Activated naive CD8-positive, alpha-beta T cell treated with anti-CD3 and anti-CD28 coated beads, Interleukin-2, amount 50 U/mL, for 24 hours (primary cell): ENCODE results near the gene IGDCC3.

ENCODE experiments used
- ATAC-seq: fragments of 150-1000 bp; cut with Tn5 transposase; one replicate; pipeline ENCODE4 v1.10.0; 2021
- DNase-seq: peaks from one replicate; pipeline ENCODE4 v3.0.0; 2021
- H3K27ac Mint-ChIP-seq: one replicate; pipeline ENCODE4 v1.8.0; 2021; ENCODE audit warnings: mild to moderate bottlenecking, mixed read lengths
- H3K27me3 Mint-ChIP-seq: one replicate; pipeline ENCODE4 v1.8.0; 2021; ENCODE audit warnings: mixed read lengths
- H3K36me3 Mint-ChIP-seq: one replicate; pipeline ENCODE4 v1.8.0; 2021; ENCODE audit warnings: low read depth, mixed read lengths
- H3K4me1 Mint-ChIP-seq: one replicate; pipeline ENCODE4 v1.8.0; 2021; ENCODE audit warnings: mixed read lengths
- H3K4me3 Mint-ChIP-seq: one replicate; pipeline ENCODE4 v1.8.0; 2021; ENCODE audit warnings: mild to moderate bottlenecking, moderate library complexity, mixed read lengths
- H3K9me3 Mint-ChIP-seq: one replicate; pipeline ENCODE4 v1.8.0; 2021; ENCODE audit warnings: mixed read lengths

IGDCC3 gene

DNA sequence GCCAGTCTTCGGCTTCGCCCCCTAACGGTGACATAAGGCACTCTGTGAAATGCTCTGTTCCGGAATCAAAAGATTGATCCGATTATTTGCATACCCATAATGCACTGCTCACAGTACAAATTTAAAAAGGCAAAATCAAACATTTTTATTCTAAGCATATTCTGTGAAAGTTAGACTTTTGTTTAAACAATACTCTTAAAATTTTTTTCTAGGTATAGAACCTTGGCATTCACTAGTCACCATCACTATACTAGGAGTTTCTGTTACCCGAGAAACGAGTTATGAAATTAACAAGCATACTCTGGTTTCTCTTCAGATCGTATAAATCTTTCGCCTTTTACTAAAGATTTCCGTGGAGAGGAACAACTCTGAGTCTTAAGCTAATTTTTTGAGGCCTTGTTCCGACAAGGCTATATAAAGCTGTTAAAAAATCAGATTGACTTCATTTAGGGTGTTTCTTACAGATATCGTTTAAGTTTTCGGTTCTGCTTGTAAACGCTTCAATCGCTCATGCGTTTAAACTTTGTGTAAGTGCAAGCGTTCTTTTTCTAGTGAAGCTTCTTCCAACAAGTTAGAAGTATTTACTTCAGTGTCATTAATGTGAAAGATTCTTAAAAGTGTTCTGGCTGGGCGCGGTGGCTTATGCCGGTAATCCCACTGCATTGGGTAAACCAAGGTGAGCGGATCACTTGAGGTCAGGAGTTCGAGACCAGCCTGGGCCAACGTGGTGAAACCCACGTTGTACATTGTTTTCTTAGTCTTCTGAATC, 73.2 kb downstream of the IGDCC3 start, which contains the start of gene RNU5B-1:
Gene RNU5B-1, plus strand, starts transcription at position 297 of the 769 bp plus-strand sequence.
- Mint-ChIP-seq H3K4me3 (peak within 1 kb of the TSS; percentile 90), H3K27ac (peak within 1 kb of the TSS; percentile 99), H3K4me1 (peaks cover 38% of the 10 kb centered on the region), H3K27me3 (peaks cover 4% of the 10 kb centered on the region), H3K36me3 (no peaks in the 10 kb centered on the region), H3K9me3 (no peaks in the 10 kb centered on the region)
- ATAC-seq (peak; percentile 80), DNase-seq (peak; percentile 83)

DNA sequence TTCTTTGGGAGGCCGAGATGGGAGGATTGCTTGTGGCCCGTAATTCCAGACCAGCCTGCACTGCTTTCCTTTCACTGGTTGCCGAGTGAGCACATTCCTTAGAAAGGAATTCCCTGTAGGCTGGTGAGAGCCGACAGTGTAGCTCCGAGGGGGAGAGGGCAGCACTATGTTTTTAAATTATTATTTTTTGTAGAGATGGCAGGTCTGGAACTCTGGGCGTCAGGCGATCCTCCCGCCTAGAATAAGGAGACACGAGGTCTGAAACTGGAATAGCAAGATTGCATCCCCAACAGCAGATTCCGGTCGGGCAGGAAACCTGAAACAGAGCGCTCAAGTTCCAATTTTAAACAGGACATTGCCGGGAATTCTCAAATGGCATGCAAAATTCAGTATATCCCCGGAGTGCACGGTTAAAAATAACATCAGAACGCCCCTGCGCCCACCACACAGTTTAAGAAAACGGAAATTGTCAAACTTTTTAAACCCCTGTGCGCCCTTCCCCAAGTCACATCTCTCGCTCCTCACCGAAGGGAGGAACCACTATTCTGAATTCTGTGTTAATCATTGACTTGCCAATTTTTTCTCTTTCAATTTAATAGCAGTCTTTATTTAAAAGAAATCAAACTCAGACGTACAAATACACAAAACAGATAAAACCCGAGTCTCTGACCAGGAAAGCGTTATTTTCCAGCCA, 74.0 kb downstream of the IGDCC3 start:
- peak; percentile 29 for DNase-seq
- H3K9me3 Mint-ChIP-seq = no peaks in the 10 kb centered on the region
- H3K27ac Mint-ChIP-seq = peak overlapping the region; percentile 99

DNA sequence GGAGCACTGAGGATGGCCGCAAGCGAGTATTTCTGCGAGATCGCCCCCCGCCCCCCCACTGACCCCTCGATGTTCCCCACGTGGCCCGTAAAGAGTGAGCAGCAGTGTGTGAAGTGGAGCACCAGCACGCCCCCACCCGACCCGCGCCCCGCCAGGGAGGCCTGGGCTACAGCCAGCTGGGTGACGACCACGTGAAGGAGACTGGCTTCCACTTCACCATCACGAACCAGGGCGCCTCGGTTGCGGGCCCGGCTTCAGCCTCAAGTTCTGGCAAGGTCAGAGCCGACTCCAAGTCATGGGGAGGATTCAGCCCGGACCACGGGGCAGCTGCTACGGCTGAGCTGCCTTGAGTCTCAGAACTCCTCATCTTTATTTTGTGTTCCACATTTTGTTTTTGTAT, 75.7 kb downstream of the IGDCC3 start:
- ATAC-seq (no peak), DNase-seq (no peak)
- Mint-ChIP-seq H3K9me3 (no peaks in the 10 kb centered on the region), H3K36me3 (no peaks in the 10 kb centered on the region), H3K4me3 (no peak overlapping the region), H3K27me3 (peaks cover 4% of the 10 kb centered on the region), H3K4me1 (peaks cover 59% of the 10 kb centered on the region), H3K27ac (no peak overlapping the region)

More for the DNA sequence above, 74.0 kb downstream of the IGDCC3 start:
- ATAC-seq = no peak
- Mint-ChIP-seq H3K4me3 (peak overlapping the region; percentile 90), H3K27me3 (peaks cover 4% of the 10 kb centered on the region), H3K36me3 (no peaks in the 10 kb centered on the region), H3K4me1 (peaks cover 41% of the 10 kb centered on the region)

DNA sequence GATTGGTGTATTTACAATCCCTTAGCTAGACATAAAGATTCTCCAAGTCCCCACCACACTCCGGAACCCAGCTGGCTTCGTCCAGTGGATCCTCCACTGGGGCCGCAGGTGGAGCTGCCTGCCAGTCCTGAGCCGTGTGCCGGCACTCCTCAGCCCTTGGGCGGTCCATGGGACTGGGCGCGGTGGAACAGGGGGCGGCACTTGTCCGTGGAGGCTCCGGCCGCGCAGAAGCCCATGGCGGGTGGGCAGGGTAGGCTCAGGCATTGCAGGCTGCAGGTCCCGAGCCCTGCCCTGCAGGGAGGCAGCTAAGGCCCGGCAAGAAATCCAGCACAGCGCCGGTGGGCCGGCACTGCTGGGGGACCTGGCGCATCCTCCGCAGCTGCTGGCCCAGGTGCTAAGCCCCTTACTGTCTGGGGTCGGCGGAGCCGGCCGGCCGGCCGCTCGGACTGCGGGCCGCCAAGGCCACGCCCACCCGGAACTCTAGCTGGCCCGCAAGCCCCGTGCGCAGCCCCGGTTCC, 76.8 kb downstream of the IGDCC3 start:
- Mint-ChIP-seq H3K4me1 (peaks cover 61% of the 10 kb centered on the region), H3K36me3 (no peaks in the 10 kb centered on the region), H3K4me3 (no peak overlapping the region), H3K27me3 (peaks cover 4% of the 10 kb centered on the region), H3K27ac (no peak overlapping the region), H3K9me3 (no peaks in the 10 kb centered on the region)
- ATAC-seq (no peak), DNase-seq (no peak)

DNA sequence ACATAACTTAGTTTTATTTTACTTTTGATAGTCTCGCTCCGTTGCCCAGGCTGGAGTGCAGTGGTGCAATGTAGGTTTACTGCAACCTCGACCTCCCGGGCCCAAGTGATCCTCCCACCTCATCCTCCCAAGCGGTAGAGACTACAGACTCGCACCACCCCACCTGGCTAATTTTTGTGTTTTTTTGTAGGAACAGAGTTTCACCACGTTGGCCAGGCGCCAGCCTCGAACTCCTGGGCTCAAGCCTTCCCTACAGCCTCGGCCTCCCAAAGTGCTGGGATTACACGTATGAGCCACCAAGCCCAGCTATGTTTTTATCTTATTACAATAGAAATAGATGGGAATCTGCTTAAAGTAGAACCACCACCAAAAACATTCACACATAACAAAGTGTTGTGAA, 79.1 kb downstream of the IGDCC3 start:
- Mint-ChIP-seq H3K4me3 (peak overlapping the region; percentile 77), H3K9me3 (no peaks in the 10 kb centered on the region), H3K27ac (peak overlapping the region; percentile 57), H3K36me3 (no peaks in the 10 kb centered on the region), H3K27me3 (no peaks in the 10 kb centered on the region), H3K4me1 (peaks cover 49% of the 10 kb centered on the region)
- ATAC-seq (no peak), DNase-seq (no peak)

DNA sequence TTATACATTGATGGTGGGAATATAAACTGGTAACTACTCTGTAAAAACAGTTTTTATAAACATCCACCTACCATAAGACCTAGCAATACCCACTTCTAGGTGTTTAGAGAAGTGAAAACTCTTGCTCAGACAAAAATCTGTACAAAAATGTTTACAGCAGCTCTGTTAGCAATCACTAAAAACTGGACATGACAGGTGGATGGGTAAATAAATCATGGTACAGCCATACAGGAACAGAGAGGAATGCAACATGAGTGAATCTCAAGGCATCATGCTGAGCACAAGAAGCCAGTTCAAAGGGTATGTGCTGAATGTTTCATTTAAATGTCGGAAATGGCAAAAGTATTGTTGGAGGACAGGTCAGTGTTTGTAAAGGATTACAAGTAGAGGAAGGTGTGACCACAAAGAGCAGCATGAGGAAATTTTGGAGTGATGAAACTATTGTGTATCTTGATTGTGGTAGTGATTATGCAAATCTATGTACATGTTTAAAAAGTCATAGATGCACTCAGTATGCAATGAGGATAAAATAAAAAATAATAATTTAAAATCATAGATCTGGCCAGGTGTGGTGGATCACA, 84.8 kb downstream of the IGDCC3 start:
- no peak for DNase-seq
- H3K4me1 Mint-ChIP-seq = peaks cover 31% of the 10 kb centered on the region
- H3K9me3 Mint-ChIP-seq = no peaks in the 10 kb centered on the region
- H3K4me3 Mint-ChIP-seq = no peak overlapping the region
- no peaks in the 10 kb centered on the region for H3K27me3 Mint-ChIP-seq
- H3K27ac Mint-ChIP-seq = no peak overlapping the region
- no peak for ATAC-seq
- H3K36me3 Mint-ChIP-seq = no peaks in the 10 kb centered on the region

DNA sequence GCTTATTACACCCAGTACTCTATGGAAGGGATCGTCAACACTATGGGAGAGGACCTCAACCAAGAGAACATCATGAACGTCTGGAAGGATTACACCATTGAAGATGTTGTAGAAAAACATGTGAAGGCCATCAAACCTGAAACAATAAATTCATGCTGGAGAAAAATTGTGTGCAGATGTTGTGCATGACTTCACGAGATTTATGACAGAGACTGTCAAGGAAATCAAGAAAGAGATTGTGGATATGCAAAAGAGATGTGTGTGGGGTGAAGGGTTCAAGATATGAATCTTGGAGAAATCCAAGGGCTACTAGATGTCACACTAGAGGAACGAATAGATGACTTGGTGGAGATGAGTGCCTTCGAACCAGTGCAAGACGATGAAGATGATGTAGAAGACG, 87.6 kb downstream of the IGDCC3 start:
- ATAC-seq = no peak
- Mint-ChIP-seq H3K36me3 (no peaks in the 10 kb centered on the region), H3K27me3 (no peaks in the 10 kb centered on the region), H3K27ac (no peak overlapping the region), H3K9me3 (no peaks in the 10 kb centered on the region), H3K4me1 (peaks cover 27% of the 10 kb centered on the region), H3K4me3 (no peak overlapping the region)
- no peak for DNase-seq

DNA sequence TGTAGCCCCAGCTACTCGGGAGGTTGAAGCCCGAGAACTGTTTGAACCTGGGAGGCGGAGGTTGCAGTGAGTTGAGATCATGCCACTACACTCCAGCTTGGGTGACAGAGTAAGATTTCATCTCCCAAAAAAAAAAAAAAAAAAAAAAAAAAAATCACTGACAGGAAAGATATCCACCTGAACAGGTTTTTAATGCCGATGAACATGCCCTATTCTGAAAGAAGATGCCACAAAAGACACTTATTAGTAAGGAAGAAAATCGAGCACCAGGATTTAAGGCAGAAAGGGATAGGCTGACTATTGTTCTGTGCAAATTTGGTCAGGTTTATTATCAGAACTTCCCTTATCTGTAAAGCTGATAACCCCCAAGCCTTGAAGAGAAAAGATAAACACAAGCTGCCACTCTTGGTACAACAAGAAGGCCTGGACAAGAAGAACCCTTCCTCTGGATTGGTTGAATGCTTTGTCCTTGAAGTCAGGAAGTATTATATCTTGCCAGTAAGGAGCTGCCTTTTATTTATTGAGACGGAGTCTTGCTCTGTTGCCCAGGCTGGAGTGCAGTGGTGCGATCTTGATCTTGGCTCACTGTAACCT, 88.4 kb downstream of the IGDCC3 start:
- no peaks in the 10 kb centered on the region for H3K27me3 Mint-ChIP-seq
- no peak overlapping the region for H3K4me3 Mint-ChIP-seq
- H3K36me3 Mint-ChIP-seq = no peaks in the 10 kb centered on the region
- DNase-seq = no peak
- H3K4me1 Mint-ChIP-seq = peaks cover 28% of the 10 kb centered on the region
- ATAC-seq = no peak
- no peaks in the 10 kb centered on the region for H3K9me3 Mint-ChIP-seq
- no peak overlapping the region for H3K27ac Mint-ChIP-seq

DNA sequence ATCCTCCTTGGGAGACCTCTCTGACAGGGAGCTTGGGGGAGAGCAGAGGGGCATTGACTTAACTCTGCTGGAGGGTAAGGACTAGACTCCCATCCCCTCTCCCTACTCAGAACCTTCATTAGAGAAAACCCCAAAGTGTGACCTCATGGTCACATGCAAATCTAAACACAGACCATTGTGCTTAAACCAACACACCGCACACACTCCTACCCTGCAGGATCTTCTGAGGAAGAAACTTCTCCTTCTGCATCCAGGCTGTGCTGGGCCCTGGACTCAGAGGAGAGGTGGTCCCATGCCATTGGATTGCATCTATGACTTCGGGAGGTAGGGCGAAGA, 90.3 kb downstream of the IGDCC3 start:
- Mint-ChIP-seq H3K4me1 (peaks cover 28% of the 10 kb centered on the region), H3K9me3 (no peaks in the 10 kb centered on the region), H3K27ac (peak overlapping the region; percentile 82), H3K4me3 (peak overlapping the region; percentile 85), H3K36me3 (peaks cover 3% of the 10 kb centered on the region), H3K27me3 (no peaks in the 10 kb centered on the region)
- ATAC-seq = no peak
- DNase-seq = no peak

DNA sequence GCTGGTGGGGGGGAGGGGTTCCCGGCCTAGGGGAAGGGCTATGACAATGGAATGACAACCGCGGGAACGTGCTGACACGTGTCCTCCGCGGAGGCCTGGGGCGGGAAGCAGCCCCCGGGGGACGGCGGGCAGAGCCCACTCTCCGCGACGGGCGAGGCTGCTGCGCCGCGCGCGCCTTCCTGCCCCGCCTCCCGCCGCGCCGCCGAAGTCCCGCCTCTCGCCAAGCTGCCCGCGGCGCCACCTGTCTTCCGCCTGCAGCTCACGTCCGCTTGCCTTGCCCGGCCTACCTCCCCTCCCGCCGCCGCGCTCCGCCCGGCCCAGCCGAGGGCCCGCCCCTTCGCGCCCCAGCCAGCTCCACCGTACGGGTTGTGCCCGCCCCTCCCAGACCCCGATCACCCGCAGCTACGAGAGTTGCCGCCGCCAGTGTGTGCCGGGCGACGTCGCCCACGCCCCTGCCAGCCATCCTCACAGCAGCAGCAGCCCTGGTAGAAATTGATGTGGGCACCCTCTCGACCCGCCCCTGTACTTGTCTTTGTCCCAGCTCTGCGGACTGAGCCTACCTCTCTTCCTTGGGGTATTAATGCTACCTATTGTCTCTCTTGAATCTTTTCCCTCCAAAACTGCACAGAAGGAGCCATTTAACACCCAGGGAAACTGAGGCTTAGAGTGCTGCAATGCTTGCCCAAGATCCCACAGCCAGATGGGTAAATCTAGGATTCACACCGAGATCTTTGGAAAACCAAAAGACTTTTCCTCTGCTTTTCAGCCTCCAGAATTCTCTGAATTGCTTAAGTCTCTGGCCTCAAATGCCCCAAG, 90.9 kb downstream of the IGDCC3 start, which contains the start of gene PARP16:
Gene PARP16, minus strand, starts transcription at position 180 of the 816 bp plus-strand sequence. CDS start 457 bp downstream, outside the sequence.
- H3K36me3 Mint-ChIP-seq = peaks cover 7% of the 10 kb centered on the region
- DNase-seq = peak; percentile 95
- peak within 1 kb of the TSS; percentile 82 for H3K27ac Mint-ChIP-seq
- H3K4me3 Mint-ChIP-seq = peak within 1 kb of the TSS; percentile 85
- no peaks in the 10 kb centered on the region for H3K9me3 Mint-ChIP-seq
- no peaks in the 10 kb centered on the region for H3K27me3 Mint-ChIP-seq
- ATAC-seq = peak; percentile 97
- H3K4me1 Mint-ChIP-seq = peaks cover 27% of the 10 kb centered on the region

DNA sequence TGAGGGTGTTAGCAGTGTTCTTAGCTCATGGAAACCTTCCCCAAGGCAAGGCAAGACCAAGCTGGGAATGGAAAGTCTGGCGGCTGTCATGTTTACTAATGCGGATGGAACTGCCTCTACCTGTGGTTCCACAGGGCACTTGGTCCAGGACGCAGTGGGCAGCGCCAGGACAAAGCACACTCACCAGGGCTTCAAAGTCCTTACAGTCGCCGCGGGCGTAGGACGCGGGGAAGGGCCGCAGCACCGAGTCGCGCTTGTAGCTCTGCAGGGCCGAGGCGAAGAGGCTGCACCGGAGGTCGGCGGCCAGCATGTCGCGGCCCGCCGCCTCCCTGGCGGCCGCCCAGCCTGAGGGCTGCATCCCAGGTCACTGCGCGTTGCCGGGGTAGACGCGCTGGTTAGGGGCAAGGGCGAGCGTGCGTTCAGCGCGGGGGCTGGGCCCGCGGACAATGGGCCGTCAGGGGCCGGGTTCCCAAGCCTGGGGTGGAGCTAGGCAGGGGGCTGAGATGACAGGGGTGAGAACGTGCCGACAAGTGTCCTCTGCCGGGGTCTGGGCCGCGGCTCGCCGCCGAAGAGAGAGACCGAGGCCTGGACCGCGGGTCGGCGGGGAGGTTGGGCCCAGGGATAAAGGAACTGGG, 91.6 kb downstream of the IGDCC3 start:
- peak; percentile 28 for DNase-seq
- ATAC-seq = no peak
- H3K27ac Mint-ChIP-seq = peak overlapping the region; percentile 73
- H3K4me1 Mint-ChIP-seq = peaks cover 27% of the 10 kb centered on the region
- H3K9me3 Mint-ChIP-seq = no peaks in the 10 kb centered on the region
- H3K36me3 Mint-ChIP-seq = peaks cover 7% of the 10 kb centered on the region
- peak overlapping the region; percentile 85 for H3K4me3 Mint-ChIP-seq
- no peaks in the 10 kb centered on the region for H3K27me3 Mint-ChIP-seq

DNA sequence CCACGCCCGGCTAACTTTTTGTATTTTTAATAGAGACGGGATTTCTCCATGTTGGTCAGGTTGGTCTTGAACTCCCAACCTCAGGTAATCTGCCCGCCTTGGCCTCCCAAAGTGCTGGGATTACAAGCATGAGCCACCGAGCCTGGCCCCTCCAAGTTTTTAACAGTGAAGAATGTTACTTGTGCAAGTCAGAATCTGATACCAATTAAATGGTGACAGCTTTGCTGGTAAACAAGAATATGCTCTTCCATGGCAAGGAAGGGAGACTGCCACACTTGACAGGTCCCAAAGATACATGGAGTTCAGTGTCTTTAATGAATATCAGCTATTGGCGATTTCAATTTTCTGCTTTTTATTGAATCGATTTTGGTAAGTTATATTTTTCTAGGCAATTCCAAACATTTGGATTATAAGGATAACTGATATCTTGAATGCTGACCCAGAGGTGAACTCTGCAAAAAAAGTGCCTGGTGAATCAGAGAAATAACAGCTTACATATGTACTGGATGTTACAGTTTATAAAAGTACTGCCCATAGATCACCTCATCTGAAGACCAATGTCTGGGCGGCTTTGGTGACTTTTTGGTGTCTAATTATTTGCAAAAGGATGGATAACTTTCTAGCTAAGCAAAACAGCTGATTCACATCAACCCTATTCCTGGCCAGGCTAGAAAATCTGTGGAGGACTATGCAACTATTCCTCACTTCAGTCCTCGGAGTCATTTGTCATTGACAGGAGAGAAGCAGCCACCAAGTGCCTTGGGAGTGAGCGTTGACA, 92.3 kb downstream of the IGDCC3 start:
- Mint-ChIP-seq H3K27ac (peak overlapping the region; percentile 73), H3K4me1 (peaks cover 27% of the 10 kb centered on the region), H3K4me3 (peak overlapping the region; percentile 85)

DNA sequence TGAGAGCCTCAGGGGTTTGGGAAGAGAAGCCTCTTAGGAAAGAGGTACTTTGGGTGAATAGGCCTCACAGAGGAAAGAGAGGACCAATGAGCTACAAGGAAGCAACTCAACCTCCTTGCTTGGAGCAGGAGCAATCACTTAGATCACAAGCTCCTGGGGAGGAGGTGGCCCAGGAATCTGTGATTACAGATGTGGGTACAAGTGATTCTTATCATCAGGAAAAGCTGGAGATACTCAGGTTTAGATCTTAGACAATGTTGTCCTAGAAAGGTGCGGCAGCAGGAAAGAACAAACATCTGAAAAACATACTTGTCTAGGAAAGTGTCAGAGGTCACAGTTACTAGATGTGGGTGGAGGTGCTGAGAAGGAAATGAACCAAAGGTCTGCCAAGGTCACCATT, 99.3 kb downstream of the IGDCC3 start:
- no peaks in the 10 kb centered on the region for H3K27me3 Mint-ChIP-seq
- H3K4me1 Mint-ChIP-seq = peaks cover 37% of the 10 kb centered on the region
- ATAC-seq (no peak), DNase-seq (no peak)
- no peaks in the 10 kb centered on the region for H3K9me3 Mint-ChIP-seq
- no peak overlapping the region for H3K4me3 Mint-ChIP-seq
- H3K36me3 Mint-ChIP-seq = peaks cover 10% of the 10 kb centered on the region
- no peak overlapping the region for H3K27ac Mint-ChIP-seq

More for the DNA sequence above, 92.3 kb downstream of the IGDCC3 start:
- Mint-ChIP-seq H3K9me3 (no peaks in the 10 kb centered on the region), H3K27me3 (no peaks in the 10 kb centered on the region), H3K36me3 (peaks cover 7% of the 10 kb centered on the region)
- no peak for ATAC-seq
- no peak for DNase-seq
